ENCODE data around the gene ZNF385C. TPM values are rescaled to one million over a fixed set of nuclear protein-coding genes. Genes with fewer than 3 reads are reported as not detected.

ZNF385C gene
- polyA plus RNA-seq, 2 of the 4 experiments (the other 2 are of a cell fraction), result 0.13 to 0.61 TPM

DNA sequence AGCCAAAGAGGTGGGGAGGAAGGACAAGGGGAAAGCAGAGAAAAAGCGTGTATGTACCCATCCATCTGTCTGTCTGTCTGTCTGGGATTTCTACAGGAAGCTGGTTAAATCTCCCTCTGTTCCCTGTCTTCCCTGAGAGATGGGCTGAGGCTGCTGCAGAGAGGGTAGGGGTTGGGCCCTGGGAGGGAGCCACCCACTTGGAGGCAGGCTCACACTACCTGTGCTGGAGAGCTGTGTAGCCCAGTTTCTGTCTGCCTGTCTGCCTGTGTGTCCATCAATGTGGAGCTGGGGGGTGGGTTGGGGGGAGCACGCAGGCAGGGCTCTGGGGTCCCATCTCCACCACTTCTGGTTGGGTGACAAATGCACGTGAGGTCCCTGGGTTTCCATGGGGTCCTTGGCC lies 29.3 kb downstream of the ZNF385C start:
- DNase-seq (ENCODE audit: low read depth in 1 of 2, low spot score in 1 of 2) (no peak), ATAC-seq (peak in 1 of 2 experiments; percentile 44; a peak in 3 of 6 replicates), FAIRE-seq (no peak)
- H3K4me1 ChIP-seq, result peaks cover 4% of the 10 kb centered on the region; the same call in 2 of the 3 replicates
- POLR2A ChIA-PET, result no interaction called here
- H3K4me3 ChIP-seq, result no peak overlapping the region
- H3K27ac ChIP-seq, result no peak overlapping the region
- TF ChIP-seq HOXA7 (CRISPR knock-in tag; IDR thresholded peaks at IDR 0.05) (no peak), RCOR1 (IDR thresholded peaks at IDR 0.05; ENCODE audit: low read depth, low read length) (no peak), ZC3H11A (IDR thresholded peaks at IDR 0.05) (no peak), FOXS1 (CRISPR knock-in tag; IDR thresholded peaks at IDR 0.05) (no peak), KDM1A (IDR thresholded peaks at IDR 0.05; ENCODE audit: low read depth) (no peak), RNF2 (IDR thresholded peaks at IDR 0.05; ENCODE audit: borderline replicate concordance, low read depth) (no peak), JUN (IDR thresholded peaks at IDR 0.05) (no peak), CHD4 (IDR thresholded peaks at IDR 0.05; ENCODE audit: borderline replicate concordance) (no peak), ZFP36 (IDR thresholded peaks at IDR 0.05; ENCODE audit: borderline replicate concordance, partially characterized antibody) (no peak), PHF8 (IDR thresholded peaks at IDR 0.05; ENCODE audit: borderline replicate concordance, low read depth) (no peak), NFE2L2 (conservative IDR thresholded peaks at IDR 0.05; ENCODE audit: low read length) (no peak), TP53 (CRISPR knock-in tag; IDR thresholded peaks at IDR 0.05) (no peak), KDM5A (IDR thresholded peaks at IDR 0.05) (no peak), ZSCAN20 (CRISPR knock-in tag; IDR thresholded peaks at IDR 0.05) (no peak), FOSB (CRISPR knock-in tag; IDR thresholded peaks at IDR 0.05) (no peak), CHD2 (IDR thresholded peaks at IDR 0.05; ENCODE audit: low read length, partially characterized antibody) (no peak), JUNB (IDR thresholded peaks at IDR 0.05) (no peak), SMC3 (IDR thresholded peaks at IDR 0.05) (no peak)
- TF ChIP-seq, protein P1, sequence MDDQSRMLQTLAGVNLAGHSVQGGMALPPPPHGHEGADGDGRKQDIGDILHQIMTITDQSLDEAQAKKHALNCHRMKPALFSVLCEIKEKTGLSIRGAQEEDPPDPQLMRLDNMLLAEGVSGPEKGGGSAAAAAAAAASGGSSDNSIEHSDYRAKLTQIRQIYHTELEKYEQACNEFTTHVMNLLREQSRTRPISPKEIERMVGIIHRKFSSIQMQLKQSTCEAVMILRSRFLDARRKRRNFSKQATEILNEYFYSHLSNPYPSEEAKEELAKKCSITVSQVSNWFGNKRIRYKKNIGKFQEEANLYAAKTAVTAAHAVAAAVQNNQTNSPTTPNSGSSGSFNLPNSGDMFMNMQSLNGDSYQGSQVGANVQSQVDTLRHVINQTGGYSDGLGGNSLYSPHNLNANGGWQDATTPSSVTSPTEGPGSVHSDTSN (IDR thresholded peaks at IDR 0.05), result no peak
- TF ChIP-seq, protein P2, sequence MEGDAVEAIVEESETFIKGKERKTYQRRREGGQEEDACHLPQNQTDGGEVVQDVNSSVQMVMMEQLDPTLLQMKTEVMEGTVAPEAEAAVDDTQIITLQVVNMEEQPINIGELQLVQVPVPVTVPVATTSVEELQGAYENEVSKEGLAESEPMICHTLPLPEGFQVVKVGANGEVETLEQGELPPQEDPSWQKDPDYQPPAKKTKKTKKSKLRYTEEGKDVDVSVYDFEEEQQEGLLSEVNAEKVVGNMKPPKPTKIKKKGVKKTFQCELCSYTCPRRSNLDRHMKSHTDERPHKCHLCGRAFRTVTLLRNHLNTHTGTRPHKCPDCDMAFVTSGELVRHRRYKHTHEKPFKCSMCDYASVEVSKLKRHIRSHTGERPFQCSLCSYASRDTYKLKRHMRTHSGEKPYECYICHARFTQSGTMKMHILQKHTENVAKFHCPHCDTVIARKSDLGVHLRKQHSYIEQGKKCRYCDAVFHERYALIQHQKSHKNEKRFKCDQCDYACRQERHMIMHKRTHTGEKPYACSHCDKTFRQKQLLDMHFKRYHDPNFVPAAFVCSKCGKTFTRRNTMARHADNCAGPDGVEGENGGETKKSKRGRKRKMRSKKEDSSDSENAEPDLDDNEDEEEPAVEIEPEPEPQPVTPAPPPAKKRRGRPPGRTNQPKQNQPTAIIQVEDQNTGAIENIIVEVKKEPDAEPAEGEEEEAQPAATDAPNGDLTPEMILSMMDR (IDR thresholded peaks at IDR 0.05), result no peak
- no peaks in the 10 kb centered on the region for H3K9me3 ChIP-seq
- CTCF ChIA-PET, result interaction anchor here (0.6 to 16.9 kb wide), 9 partner anchors 10 to 63 kb away, joined by 3 to 454 read pairs (median 28); partner anchors contain the start of genes DHX58, KAT2A and ZNF385C
- 56% methylated on average over 1 of the region's 3 CpGs for WGBS (ENCODE audit: missing lambda C conversion rate)
- no peak overlapping the region for H3K4me2 ChIP-seq

DNA sequence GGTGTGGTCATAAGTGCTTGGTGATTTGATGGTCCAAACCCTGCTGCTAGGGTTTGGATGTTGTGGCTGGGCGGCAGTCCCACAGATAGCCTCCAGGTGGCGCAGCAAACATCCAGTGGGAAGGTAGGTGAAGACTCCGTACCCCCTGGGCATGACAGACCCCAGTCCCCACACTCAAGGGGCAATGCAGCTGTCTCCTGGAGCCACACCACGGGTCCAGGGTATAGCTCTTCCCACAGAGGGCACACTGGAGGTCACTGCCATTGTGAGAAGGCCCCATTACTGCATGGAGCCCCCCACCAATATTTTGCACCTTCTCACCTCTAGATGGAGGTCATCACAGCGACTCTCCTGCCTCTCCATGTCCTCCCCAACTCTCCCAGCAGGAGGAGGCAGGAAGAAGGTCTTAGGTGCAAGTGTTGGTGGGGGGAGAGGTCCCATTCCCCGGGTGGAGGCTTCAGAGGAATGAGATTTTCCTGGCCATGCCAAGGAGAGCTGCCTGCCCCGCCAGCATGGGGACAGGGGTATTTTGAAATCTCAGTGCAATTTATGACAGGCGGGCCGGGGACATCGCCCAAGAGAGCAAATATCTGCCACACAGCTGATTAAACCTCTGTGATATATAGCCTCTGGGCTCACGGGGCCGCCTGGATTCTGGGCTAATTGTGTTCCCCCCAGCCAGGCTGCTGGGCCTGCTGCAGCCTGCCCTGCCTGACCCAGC lies 30.7 kb downstream of the ZNF385C start:
- ATAC-seq (peak; percentile 62 to 84), FAIRE-seq (peak; percentile 72), DNase-seq (ENCODE audit: low read depth in 1 of 2, low spot score in 1 of 2) (peak; percentile 68 to 79)
- no peaks in the 10 kb centered on the region for H3K9me3 ChIP-seq
- no peak overlapping the region for H3K27ac ChIP-seq
- H3K4me1 ChIP-seq, result peaks cover 4% of the 10 kb centered on the region; the same call in 2 of the 3 replicates
- TF ChIP-seq POLR2AphosphoS2 (conservative IDR thresholded peaks at IDR 0.05; ENCODE audit: low read length) (no peak), CBX8 (IDR thresholded peaks at IDR 0.05) (no peak), NFE2L2 (conservative IDR thresholded peaks at IDR 0.05; ENCODE audit: low read length) (no peak), JUNB (IDR thresholded peaks at IDR 0.05) (no peak), NPAS2 (CRISPR knock-in tag; IDR thresholded peaks at IDR 0.05; ENCODE audit: borderline replicate concordance) (no peak), RCOR1 (IDR thresholded peaks at IDR 0.05; ENCODE audit: low read depth, low read length) (no peak), ZC3H11A (IDR thresholded peaks at IDR 0.05) (no peak), ZSCAN20 (CRISPR knock-in tag; IDR thresholded peaks at IDR 0.05) (no peak), SMC3 (IDR thresholded peaks at IDR 0.05) (peak; percentile 81), EP300 (IDR thresholded peaks at IDR 0.05) (no peak), FOXS1 (CRISPR knock-in tag; IDR thresholded peaks at IDR 0.05) (no peak), CHD2 (IDR thresholded peaks at IDR 0.05; ENCODE audit: low read length, partially characterized antibody) (no peak), RAD21 (conservative IDR thresholded peaks at IDR 0.05 in 1 of 2, IDR thresholded peaks at IDR 0.05 in 1 of 2) (peak; percentile 59 to 67), MAZ (IDR thresholded peaks at IDR 0.05; ENCODE audit: borderline replicate concordance, low read depth, low read length) (no peak), FOSB (CRISPR knock-in tag; IDR thresholded peaks at IDR 0.05) (no peak)
- TF ChIP-seq, protein P2 (IDR thresholded peaks at IDR 0.05), result peak; percentile 92
- 0 out of 3 replicates have a peak overlapping the region, but pooled peaks have one; percentile 22 for H3K4me2 ChIP-seq
- 34% methylated on average over 12 of the region's 12 CpGs for WGBS (ENCODE audit: missing lambda C conversion rate)
- POLR2A ChIA-PET, result interaction anchor here (0.6 kb wide), 1 partner anchor 26 kb away, joined by 3 read pairs; no protein-coding TSS in a partner anchor
- CTCF ChIA-PET, result interaction anchor here (0.6 to 16.9 kb wide), 28 partner anchors 10 to 970 kb away, joined by 3 to 454 read pairs (median 5); partner anchors contain the start of genes DHX58, KAT2A, NKIRAS2 and ZNF385C
- H3K4me3 ChIP-seq, result no peak overlapping the region
